Measurements from ENCODE around the gene SPDYE4.

GRCh38 chr17:8753976-8754440, 4.3 kb downstream of the SPDYE4 start:
- no peak for TF ChIP-seq EZH2phosphoT487 (IDR thresholded peaks at IDR 0.05; ENCODE audit: insufficient read depth, low read depth)
- TF ChIP-seq EZH2 (IDR thresholded peaks at IDR 0.05; ENCODE audit: insufficient read depth, poor library complexity, severe bottlenecking), result no peak
